ENCODE measurements around the gene SLC29A3.

The SLC29A3 gene

GRCh38 chr10:71390921-71391690 is 72.0 kb downstream of the SLC29A3 start:
- TF ChIP-seq CTCF (IDR thresholded peaks at IDR 0.05; ENCODE audit: borderline replicate concordance, control extremely low read depth, extremely low read depth, insufficient read depth, missing control alignments) = no peak
- DNase-seq (ENCODE audit: low spot score) = no peak
- in situ Hi-C loops (cut with MboI; ENCODE audit: low sequenced_read_pairs, unreplicated experiment) = no loop called here

- no peak for TF ChIP-seq CTCF (IDR thresholded peaks at IDR 0.05; ENCODE audit: borderline replicate concordance, control extremely low read depth, extremely low read depth, insufficient read depth, missing control alignments)
- in situ Hi-C loops (cut with MboI; ENCODE audit: low sequenced_read_pairs, unreplicated experiment) = no loop called here
- DNase-seq (ENCODE audit: low spot score) = no peak
Observed at GRCh38 chr10:71391701-71392100, 72.6 kb downstream of the SLC29A3 start.

- no peak for DNase-seq (ENCODE audit: low spot score)
- TF ChIP-seq CTCF (IDR thresholded peaks at IDR 0.05; ENCODE audit: borderline replicate concordance, control extremely low read depth, extremely low read depth, insufficient read depth, missing control alignments) = no peak
- in situ Hi-C loops (cut with MboI; ENCODE audit: low sequenced_read_pairs, unreplicated experiment) = no loop called here
Observed at GRCh38 chr10:71392292-71392691, 73.2 kb downstream of the SLC29A3 start.

GRCh38 chr10:71392791-71393781 is 74.0 kb downstream of the SLC29A3 start:
- in situ Hi-C loops (cut with MboI; ENCODE audit: low sequenced_read_pairs, unreplicated experiment) = no loop called here
- DNase-seq (ENCODE audit: low spot score) = no peak
- TF ChIP-seq CTCF (IDR thresholded peaks at IDR 0.05; ENCODE audit: borderline replicate concordance, control extremely low read depth, extremely low read depth, insufficient read depth, missing control alignments) = no peak

GRCh38 chr10:71393841-71394475 is 74.9 kb downstream of the SLC29A3 start:
- in situ Hi-C loops (cut with MboI; ENCODE audit: low sequenced_read_pairs, unreplicated experiment) = no loop called here
- TF ChIP-seq CTCF (IDR thresholded peaks at IDR 0.05; ENCODE audit: borderline replicate concordance, control extremely low read depth, extremely low read depth, insufficient read depth, missing control alignments) = no peak

GRCh38 chr10:71394926-71395562 is 76.0 kb downstream of the SLC29A3 start:
- no peak for DNase-seq (ENCODE audit: low spot score)
- in situ Hi-C loops (cut with MboI; ENCODE audit: low sequenced_read_pairs, unreplicated experiment) = no loop called here
- TF ChIP-seq CTCF (IDR thresholded peaks at IDR 0.05; ENCODE audit: borderline replicate concordance, control extremely low read depth, extremely low read depth, insufficient read depth, missing control alignments) = no peak

More at GRCh38 chr10:71393841-71394475, 74.9 kb downstream of the SLC29A3 start:
- no peak for DNase-seq (ENCODE audit: low spot score)

Measured in GM13976 (cell line).